Keratinocyte (primary cell): ENCODE data around the gene HMCN2. TPM values are rescaled to one million over a fixed set of nuclear protein-coding genes. Genes with fewer than 3 reads are reported as not detected.
A peak's percentile ranks its signal among the peaks of the same experiment; 100 is the strongest.

Experiments
- DNase-seq: peaks from one replicate; pipeline ENCODE4 v3.0.0-alpha.2; 2011; ENCODE audit warnings: low read depth, missing footprints, low spot score
- FAIRE-seq: peaks from 2 replicates; lab custom pipeline; 2011; peaks lifted over from hg19 to GRCh38; lab: Jason Lieb, UNC
- H2AFZ ChIP-seq: 2 replicates; pipeline ENCODE4 v1.6.0; 2012; ENCODE audit warnings: low read length, control low read depth, inconsistent platforms; ENCODE audit not compliant: control insufficient read depth
- H3K27ac ChIP-seq: 2 replicates; pipeline ENCODE4 v1.5.1; 2011; ENCODE audit warnings: low read length; ENCODE audit not compliant: control insufficient read depth, insufficient read depth
- H3K27me3 ChIP-seq: 3 replicates; pipeline ENCODE4 v1.6.0; 2011; ENCODE audit warnings: low read length; ENCODE audit not compliant: control insufficient read depth, insufficient read depth; ENCODE audit errors: extremely low read depth
- H3K36me3 ChIP-seq, 2 experiments: 2 replicates in 1 of 2; 3 replicates in 1 of 2; pipeline ENCODE4 v1.5.1; 2011; ENCODE audit warnings: low read length in 2 of 2, mild to moderate bottlenecking in 1 of 2; ENCODE audit not compliant: control insufficient read depth in 2 of 2, insufficient read depth in 2 of 2; ENCODE audit errors: extremely low read depth in 1 of 2
- H3K4me1 ChIP-seq: 3 replicates; pipeline ENCODE4 v1.5.1; 2011; ENCODE audit warnings: low read length; ENCODE audit not compliant: control insufficient read depth, insufficient read depth; ENCODE audit errors: extremely low read depth
- H3K4me2 ChIP-seq: 3 replicates; pipeline ENCODE4 v1.6.0; 2011; ENCODE audit warnings: low read depth, low read length; ENCODE audit not compliant: control insufficient read depth, insufficient read depth; ENCODE audit errors: extremely low read depth
- H3K4me3 ChIP-seq, 3 experiments: fragments of 200-600 bp in 1 of 3; sonication (generic) in 1 of 3; 2 replicates in 2 of 3; 3 replicates in 1 of 3; pipeline ENCODE4 v1.5.1; 2011 to 2016; ENCODE audit warnings: low read length in 3 of 3, mild to moderate bottlenecking in 3 of 3, control low read depth in 2 of 3, inconsistent platforms in 1 of 3, low read depth in 1 of 3, mixed read lengths in 1 of 3, mixed run types in 1 of 3, moderate library complexity in 1 of 3; ENCODE audit not compliant: control insufficient read depth in 2 of 3, insufficient read depth in 2 of 3; ENCODE audit errors: extremely low read depth in 1 of 3
- H3K79me2 ChIP-seq: 2 replicates; pipeline ENCODE4 v1.6.0; 2012; ENCODE audit warnings: low read length; ENCODE audit not compliant: control insufficient read depth, insufficient read depth
- H3K9ac ChIP-seq: 3 replicates; pipeline ENCODE4 v1.6.0; 2011; ENCODE audit warnings: low read length; ENCODE audit not compliant: control insufficient read depth, insufficient read depth; ENCODE audit errors: extremely low read depth
- H3K9me1 ChIP-seq: 3 replicates; pipeline ENCODE4 v1.6.0; 2011; ENCODE audit warnings: low read length; ENCODE audit not compliant: control insufficient read depth, insufficient read depth; ENCODE audit errors: extremely low read depth
- H3K9me3 ChIP-seq: 2 replicates; pipeline ENCODE4 v1.5.1; 2012; ENCODE audit warnings: low read depth, low read length; ENCODE audit not compliant: control insufficient read depth
- H4K20me1 ChIP-seq: 3 replicates; pipeline ENCODE4 v1.6.0; 2011; ENCODE audit warnings: low read length; ENCODE audit not compliant: control insufficient read depth, insufficient read depth; ENCODE audit errors: extremely low read depth
- EZH2 ChIP-seq: IDR thresholded peaks from one replicate; pipeline ENCODE4 v1.6.1; 2012; ENCODE audit warnings: inconsistent platforms, mild to moderate bottlenecking, low read length, moderate library complexity
- dilution Hi-C: fragments of 300-500 bp; cut with MboI; formaldehyde crosslinking; loops from one replicate; pipeline ENCODE4 v1.7.0; 2020; ENCODE audit warnings: low sequenced_read_pairs; ENCODE audit not compliant: extremely low pct_ligation_motif_present
- polyA plus RNA-seq, 5 experiments: library from polyadenylated mRNA; depleted of rRNA in 3 of 5; stranded (reverse) in 3 of 5; stranded (forward) in 1 of 5; unstranded in 1 of 5; fragments of >200 nt; gene quantifications; 1 replicate in 1 of 5; 2 replicates in 3 of 5; 3 replicates in 1 of 5; pipeline versions ENCODE4 v1.2.1 to v1.2.3, GENCODE V29; 2011 to 2012; ENCODE audit warnings: missing spikeins in 2 of 5, low read depth in 1 of 5, low replicate concordance in 1 of 5
- TF ChIP-seq, protein P1 (sequence below), 3 experiments: IDR thresholded peaks in 1 of 3; conservative IDR thresholded peaks in 1 of 3; optimal IDR thresholded peaks in 1 of 3; 2 replicates in 2 of 3; 3 replicates in 1 of 3; pipeline versions ENCODE3 to v1.5.1; 2011; ENCODE audit warnings: low read length in 3 of 3, mild to moderate bottlenecking in 3 of 3, moderate library complexity in 2 of 3, control low read depth in 1 of 3, inconsistent platforms in 1 of 3; ENCODE audit not compliant: insufficient read depth in 2 of 3; ENCODE audit errors: extremely low read depth in 1 of 3

The HMCN2 gene
- polyA plus RNA-seq, 1 donor (not counting 4 experiments of a cell fraction or from before 2014, with no cell fraction given) = not detected

DNA sequence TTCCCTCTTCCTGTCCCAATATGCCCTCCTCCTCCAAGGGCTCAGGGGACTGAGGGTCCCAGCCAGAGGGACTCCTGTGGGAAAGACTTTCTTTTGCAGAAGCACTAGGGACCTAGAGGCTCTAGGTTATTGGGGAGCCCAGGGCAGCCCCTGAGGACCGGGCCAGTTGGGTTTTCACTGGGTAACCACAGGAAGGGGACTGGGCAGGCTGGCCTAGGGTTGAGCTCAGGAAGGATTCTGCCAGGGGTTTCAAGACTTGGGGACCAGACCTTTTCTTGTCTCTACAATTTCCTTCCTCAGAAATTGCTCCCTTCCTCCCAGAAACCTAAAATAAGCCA lies 24.4 kb upstream of the HMCN2 start:
- no peak overlapping the region for H3K27ac ChIP-seq
- no peak overlapping the region for H3K4me3 ChIP-seq
- no peaks in the 10 kb centered on the region for H4K20me1 ChIP-seq
- no peaks in the 10 kb centered on the region for H3K9me1 ChIP-seq
- H3K9me3 ChIP-seq = no peaks in the 10 kb centered on the region
- no peaks in the 10 kb centered on the region for H3K79me2 ChIP-seq
- H3K9ac ChIP-seq = no peak overlapping the region
- peaks cover 2% of the 10 kb centered on the region for H3K27me3 ChIP-seq
- no peak overlapping the region for H2AFZ ChIP-seq
- DNase-seq (no peak), FAIRE-seq (no peak)
- no peaks in the 10 kb centered on the region for H3K36me3 ChIP-seq
- dilution Hi-C loops = no loop called here
- H3K4me2 ChIP-seq = no peak overlapping the region
- peaks cover 23% of the 10 kb centered on the region for H3K4me1 ChIP-seq
- TF ChIP-seq, protein P1, sequence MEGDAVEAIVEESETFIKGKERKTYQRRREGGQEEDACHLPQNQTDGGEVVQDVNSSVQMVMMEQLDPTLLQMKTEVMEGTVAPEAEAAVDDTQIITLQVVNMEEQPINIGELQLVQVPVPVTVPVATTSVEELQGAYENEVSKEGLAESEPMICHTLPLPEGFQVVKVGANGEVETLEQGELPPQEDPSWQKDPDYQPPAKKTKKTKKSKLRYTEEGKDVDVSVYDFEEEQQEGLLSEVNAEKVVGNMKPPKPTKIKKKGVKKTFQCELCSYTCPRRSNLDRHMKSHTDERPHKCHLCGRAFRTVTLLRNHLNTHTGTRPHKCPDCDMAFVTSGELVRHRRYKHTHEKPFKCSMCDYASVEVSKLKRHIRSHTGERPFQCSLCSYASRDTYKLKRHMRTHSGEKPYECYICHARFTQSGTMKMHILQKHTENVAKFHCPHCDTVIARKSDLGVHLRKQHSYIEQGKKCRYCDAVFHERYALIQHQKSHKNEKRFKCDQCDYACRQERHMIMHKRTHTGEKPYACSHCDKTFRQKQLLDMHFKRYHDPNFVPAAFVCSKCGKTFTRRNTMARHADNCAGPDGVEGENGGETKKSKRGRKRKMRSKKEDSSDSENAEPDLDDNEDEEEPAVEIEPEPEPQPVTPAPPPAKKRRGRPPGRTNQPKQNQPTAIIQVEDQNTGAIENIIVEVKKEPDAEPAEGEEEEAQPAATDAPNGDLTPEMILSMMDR (optimal IDR thresholded peaks at IDR 0.05 in 1 of 3, IDR thresholded peaks at IDR 0.05 in 1 of 3, conservative IDR thresholded peaks at IDR 0.05 in 1 of 3; ENCODE audit: extremely low read depth in 1 of 3, insufficient read depth in 2 of 3, low read length in 3 of 3) = no peak
- no peak for TF ChIP-seq EZH2

DNA sequence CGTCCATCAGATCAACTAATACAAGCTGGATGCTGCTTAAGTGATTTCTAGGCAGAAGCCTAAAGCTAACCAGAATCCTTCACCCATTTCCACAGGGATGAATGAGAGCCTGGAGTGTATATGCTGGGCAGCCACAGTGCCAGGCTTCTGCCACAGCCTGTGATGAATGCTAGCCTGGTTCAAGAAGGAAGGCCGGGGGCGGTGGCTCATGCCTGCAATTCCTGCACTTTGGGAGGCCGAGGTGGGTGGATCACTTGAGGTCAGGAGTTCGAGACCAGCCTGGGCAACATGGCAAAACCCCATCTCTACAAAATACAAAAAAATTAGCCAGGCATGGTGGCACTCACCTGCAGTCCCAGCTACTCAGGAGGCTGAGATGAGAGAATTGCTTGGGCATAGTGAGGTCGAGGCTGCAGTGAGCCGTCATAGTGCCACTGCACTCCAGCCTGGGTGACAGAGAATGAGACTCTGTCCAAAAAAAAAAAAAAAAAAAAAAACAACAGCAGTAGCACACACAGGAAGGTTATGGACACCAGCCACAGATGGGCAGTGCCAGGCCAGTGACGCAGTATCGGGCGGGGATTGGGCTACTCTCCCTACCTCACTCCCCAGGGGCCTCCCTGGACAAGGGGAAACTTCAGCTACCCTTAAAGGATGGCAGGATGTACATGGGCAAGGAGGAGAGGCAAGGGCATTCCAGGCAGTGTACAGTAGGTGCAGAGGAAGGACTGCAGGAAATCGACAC lies 23.1 kb upstream of the HMCN2 start:
- no peak for DNase-seq
- Histone ChIP-seq H3K4me3 (no peak overlapping the region), H3K79me2 (no peaks in the 10 kb centered on the region), H2AFZ (peak overlapping the region; percentile 60), H4K20me1 (no peaks in the 10 kb centered on the region), H3K9me1 (no peaks in the 10 kb centered on the region), H3K4me1 (peaks cover 13% of the 10 kb centered on the region), H3K9ac (no peak overlapping the region), H3K4me2 (peak overlapping the region; percentile 53), H3K27me3 (peaks cover 3% of the 10 kb centered on the region), H3K36me3 (no peaks in the 10 kb centered on the region), H3K27ac (no peak overlapping the region), H3K9me3 (no peaks in the 10 kb centered on the region)
- FAIRE-seq = no peak
- dilution Hi-C loops = no loop called here
- TF ChIP-seq, protein P1 (optimal IDR thresholded peaks at IDR 0.05 in 1 of 3, IDR thresholded peaks at IDR 0.05 in 1 of 3, conservative IDR thresholded peaks at IDR 0.05 in 1 of 3; ENCODE audit: extremely low read depth in 1 of 3, insufficient read depth in 2 of 3, low read length in 3 of 3) = no peak
